ENCODE measurements around the gene B4GALNT4. TPM values are rescaled to one million over a fixed set of nuclear protein-coding genes. Genes with fewer than 3 reads are reported as not detected.
"Not testable (repeated sequence)": the region's sequence is repeated elsewhere in the genome, so short reads cannot be mapped to it uniquely, and the experiment has no call there.

Gene B4GALNT4
- total RNA-seq, 2 experiments from 2014 or later: 0.32 TPM; not detected in 1

DNA sequence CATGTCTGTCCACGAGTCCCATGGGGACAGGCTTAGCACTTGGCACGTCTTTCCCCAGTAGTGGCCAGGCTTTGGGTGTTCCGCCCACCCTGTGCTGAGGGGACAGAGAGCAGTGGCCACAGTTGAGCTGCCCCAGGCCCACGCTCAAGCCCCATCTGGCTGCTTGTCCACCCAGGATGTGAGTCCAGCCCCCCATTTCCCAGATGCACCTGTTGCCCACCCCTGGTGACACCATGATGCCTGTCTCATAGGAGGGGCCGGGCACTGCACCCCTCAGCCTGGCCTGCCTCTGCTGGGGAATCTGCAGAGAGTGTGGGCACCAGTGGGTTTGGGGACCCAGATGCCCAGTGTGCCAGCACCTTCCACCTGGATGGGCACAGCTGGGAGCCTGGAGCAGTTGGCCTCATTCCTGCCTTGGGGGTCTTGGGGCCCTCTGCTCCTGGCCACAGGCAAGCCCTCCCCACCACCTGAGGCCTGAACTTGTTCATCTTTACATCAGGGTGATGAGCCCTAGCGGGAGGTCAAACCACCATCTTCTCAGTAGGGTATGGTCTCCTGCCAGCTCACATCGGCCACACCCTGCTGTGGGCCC, 39.8 kb downstream of the B4GALNT4 start:
- DNase-seq (no peak), ATAC-seq (no peak)
- Mint-ChIP-seq H3K27ac (no peak overlapping the region), H3K27me3 (no peaks in the 10 kb centered on the region), H3K4me3 (no peak overlapping the region), H3K36me3 (no peaks in the 10 kb centered on the region), H3K4me1 (peaks cover 23% of the 10 kb centered on the region), H3K9me3 (ENCODE audit: low read depth) (no peaks in the 10 kb centered on the region)
- CTCF ChIA-PET: interaction anchor here (1.3 to 8.4 kb wide), 2 partner anchors 13 to 40 kb away, joined by 3 to 95 read pairs; partner anchors contain the start of gene PTDSS2

DNA sequence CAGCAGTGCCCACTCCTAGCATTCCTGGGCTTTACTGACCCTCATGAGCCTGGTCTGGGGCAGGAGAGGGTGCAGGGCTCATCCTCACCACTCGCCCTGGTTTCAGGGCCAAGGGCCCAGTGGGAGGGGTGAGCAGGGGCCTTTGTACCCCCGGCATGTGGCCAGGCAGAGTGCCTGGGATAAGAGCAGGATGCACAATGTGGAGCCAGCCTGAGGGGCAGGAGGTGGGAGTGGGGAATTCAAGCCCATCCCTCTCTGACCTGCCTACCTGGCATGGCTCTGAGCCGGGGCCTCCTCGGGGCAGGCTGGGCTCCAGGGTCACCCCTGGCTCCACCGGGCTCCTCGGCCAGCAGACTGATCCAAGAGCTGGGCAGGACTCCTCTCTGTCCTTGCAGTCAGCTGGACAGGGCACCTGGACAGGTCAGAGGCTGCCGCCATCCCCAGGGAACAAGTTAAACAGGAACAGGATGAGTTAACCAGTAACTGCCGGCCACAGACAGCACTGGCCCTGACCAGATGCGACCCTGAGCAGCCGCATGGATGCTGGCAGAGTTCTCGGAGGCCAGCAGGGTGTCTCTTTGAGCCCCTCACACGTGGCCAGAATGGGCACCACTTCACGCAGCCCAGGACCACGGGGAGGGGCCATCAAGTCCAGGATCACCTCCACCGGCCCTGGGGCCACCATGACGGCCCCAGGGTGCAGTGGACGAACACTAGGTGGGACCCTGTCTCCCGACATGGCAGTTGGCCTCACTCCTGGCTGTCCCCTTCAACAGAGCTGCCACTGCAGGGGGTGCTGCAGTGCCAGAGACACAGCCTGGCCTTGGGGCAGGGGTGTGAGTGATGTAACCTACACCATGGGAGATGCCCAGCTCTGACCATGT, 40.5 kb downstream of the B4GALNT4 start:
- Mint-ChIP-seq H3K9me3 (ENCODE audit: low read depth) (no peaks in the 10 kb centered on the region), H3K27ac (no peak overlapping the region), H3K27me3 (no peaks in the 10 kb centered on the region), H3K4me1 (peaks cover 29% of the 10 kb centered on the region), H3K4me3 (no peak overlapping the region), H3K36me3 (peaks cover 2% of the 10 kb centered on the region)
- CTCF ChIA-PET: interaction anchor here (1.3 to 8.4 kb wide), 2 partner anchors 13 to 39 kb away, joined by 3 to 95 read pairs; partner anchors contain the start of gene PTDSS2
- no peak for DNase-seq
- no peak for ATAC-seq

DNA sequence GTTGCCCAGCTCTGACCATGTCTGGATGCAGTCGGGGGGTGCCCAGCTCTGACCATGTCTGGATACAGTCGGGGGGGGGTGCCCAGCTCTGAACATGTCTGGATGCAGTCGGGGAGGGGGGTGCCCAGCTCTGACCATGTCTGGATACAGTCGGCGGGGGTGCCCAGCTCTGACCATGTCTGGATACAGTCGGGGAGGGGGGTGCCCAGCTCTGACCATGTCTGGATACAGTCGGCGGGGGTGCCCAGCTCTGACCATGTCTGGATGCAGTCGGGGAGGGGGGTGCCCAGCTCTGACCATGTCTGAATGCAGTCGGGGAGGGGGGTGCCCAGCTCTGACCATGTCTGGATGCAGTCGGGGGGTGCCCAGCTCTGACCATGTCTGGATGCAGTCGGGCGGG, 41.4 kb downstream of the B4GALNT4 start:
- CTCF ChIA-PET: interaction anchor here (8.4 kb wide), 1 partner anchor 38 kb away, joined by 95 read pairs; the partner anchor contains the start of gene PTDSS2
- not testable (repeated sequence) for H3K9me3 Mint-ChIP-seq (ENCODE audit: low read depth); H3K27ac Mint-ChIP-seq; H3K36me3 Mint-ChIP-seq; DNase-seq; H3K27me3 Mint-ChIP-seq; H3K4me3 Mint-ChIP-seq; ATAC-seq
- peaks cover 29% of the 10 kb centered on the region for H3K4me1 Mint-ChIP-seq

DNA sequence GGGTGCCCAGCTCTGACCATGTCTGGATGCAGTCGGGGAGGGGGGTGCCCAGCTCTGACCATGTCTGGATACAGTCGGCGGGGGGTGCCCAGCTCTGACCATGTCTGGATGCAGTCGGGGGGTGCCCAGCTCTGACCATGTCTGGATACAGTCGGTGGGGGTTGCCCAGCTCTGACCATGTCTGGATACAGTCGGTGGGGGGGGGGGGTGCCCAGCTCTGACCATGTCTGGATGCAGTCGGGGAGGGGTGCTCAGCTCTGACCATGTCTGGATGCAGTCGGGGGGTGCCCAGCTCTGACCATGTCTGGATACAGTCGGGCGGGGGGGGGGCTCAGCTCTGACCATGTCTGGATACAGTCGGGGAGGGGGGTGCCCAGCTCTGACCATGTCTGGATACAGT, 42.2 kb downstream of the B4GALNT4 start:
- not testable (repeated sequence) for H3K27me3 Mint-ChIP-seq; H3K27ac Mint-ChIP-seq; H3K9me3 Mint-ChIP-seq (ENCODE audit: low read depth); DNase-seq; H3K36me3 Mint-ChIP-seq; H3K4me3 Mint-ChIP-seq; ATAC-seq
- CTCF ChIA-PET: interaction anchor here (0.9 to 7.9 kb wide), 2 partner anchors 28 to 39 kb away, joined by 4 to 74 read pairs; partner anchors contain the start of gene PTDSS2
- H3K4me1 Mint-ChIP-seq: peaks cover 28% of the 10 kb centered on the region

DNA sequence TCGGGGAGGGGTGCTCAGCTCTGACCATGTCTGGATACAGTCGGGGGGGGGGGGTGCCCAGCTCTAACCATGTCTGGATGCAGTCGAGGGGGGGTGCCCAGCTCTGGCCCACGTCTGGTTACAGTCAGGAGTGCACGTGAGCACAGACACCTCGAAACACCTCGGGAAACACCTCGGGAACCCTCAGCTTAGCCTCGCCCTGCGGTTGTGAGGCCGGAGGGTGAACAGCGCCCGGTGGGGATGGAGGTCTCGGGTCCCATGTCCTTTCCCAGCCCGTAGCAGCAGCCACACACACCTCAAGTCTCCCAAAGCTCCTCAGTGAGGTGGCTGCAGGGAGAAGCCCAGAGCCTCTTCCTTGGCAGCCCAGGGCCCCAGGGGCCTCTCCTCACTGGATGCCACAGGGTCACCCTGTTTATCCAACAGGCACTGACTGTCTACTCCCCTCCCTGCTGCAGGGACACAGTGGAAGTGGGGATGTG, 43.4 kb downstream of the B4GALNT4 start:
- Mint-ChIP-seq H3K4me3 (peak overlapping the region; percentile 94), H3K9me3 (ENCODE audit: low read depth) (no peaks in the 10 kb centered on the region), H3K36me3 (peaks cover 2% of the 10 kb centered on the region), H3K27ac (no peak overlapping the region), H3K27me3 (no peaks in the 10 kb centered on the region), H3K4me1 (peaks cover 26% of the 10 kb centered on the region)
- CTCF ChIA-PET: interaction anchor here (7.9 kb wide), 1 partner anchor 38 kb away, joined by 74 read pairs; the partner anchor contains the start of gene PTDSS2
- DNase-seq (no peak), ATAC-seq (no peak)

DNA sequence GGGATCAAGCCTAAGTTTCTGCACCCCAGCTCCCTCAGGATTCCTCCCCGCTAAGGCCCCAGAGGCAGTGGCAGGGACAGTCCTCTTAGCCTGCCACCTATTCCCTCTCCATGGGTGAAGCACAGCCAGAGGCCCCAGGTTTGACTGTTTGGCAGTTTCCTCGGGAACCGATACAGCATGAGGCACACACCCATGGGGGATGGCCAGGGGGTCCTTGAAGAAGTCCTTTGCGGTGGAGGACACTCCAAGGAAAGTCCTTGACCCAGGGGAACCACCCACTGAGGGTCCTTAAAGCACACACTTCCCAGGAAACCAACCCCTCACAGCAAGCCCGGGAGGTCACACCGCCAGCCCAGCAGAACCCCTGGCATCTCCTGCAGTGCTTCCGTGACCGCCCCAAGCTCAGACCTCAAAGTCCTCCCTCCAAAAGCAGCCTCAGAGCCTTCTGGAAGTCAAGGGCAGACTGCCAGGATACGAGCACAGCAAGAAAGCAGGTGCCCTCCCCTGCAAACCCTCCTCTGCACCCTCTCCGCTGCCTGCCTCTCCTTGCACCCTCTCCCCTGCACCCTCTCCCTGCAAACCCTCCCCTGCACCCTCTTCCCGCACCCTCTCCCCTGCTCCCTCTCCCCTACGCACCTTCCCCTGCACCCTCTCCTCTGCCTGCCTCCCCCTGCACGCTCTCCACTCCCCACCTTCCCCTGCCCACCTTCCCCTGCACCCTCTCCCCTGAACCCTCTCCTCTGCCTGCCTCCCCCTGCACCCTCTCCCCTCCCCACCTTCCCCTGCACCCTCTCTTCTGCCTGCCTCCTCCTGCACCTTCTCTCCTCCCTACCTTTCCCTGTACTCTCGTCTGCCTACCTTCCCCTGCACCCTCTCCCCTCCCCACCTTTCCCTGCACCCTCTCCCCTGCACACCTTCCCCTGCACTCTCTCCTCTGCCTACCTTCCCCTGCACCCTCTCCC, 44.1 kb downstream of the B4GALNT4 start:
- H3K36me3 Mint-ChIP-seq: peaks cover 2% of the 10 kb centered on the region
- no peak for DNase-seq
- no peaks in the 10 kb centered on the region for H3K9me3 Mint-ChIP-seq (ENCODE audit: low read depth)
- no peak for ATAC-seq
- peaks cover 23% of the 10 kb centered on the region for H3K4me1 Mint-ChIP-seq
- peak overlapping the region; percentile 94 for H3K4me3 Mint-ChIP-seq
- no peaks in the 10 kb centered on the region for H3K27me3 Mint-ChIP-seq
- CTCF ChIA-PET: interaction anchor here (1.9 to 7.9 kb wide), 2 partner anchors 27 to 37 kb away, joined by 8 to 74 read pairs; partner anchors contain the start of genes ANO9 and PTDSS2
- H3K27ac Mint-ChIP-seq: peak overlapping the region; percentile 55

DNA sequence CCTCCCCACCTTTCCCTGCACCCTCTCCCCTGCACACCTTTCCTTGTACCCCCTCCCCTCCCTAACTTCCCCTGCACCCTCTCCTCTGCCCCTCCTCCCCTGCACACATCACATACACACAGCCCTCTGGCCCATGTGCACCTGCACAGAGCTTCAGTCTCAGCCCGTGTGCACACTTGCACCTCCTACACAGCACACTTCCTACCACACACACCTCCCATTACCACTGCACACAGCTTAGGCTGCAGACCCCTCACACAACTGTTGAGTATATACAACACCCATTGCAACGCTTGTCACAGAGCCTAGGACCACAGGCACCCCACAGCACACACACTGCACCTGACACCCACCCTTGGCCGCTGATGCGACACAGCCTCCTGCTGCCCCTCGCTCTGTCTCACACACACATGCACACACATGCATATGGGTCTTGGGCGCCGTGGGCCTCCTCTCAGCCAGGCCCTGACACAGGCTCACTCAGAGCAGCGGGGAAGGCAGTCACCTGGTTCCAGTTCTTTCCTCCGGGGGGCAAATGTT, 45.1 kb downstream of the B4GALNT4 start:
- no peaks in the 10 kb centered on the region for H3K9me3 Mint-ChIP-seq (ENCODE audit: low read depth)
- DNase-seq: no peak
- ATAC-seq: peak; percentile 32
- H3K4me3 Mint-ChIP-seq: peak overlapping the region; percentile 94
- no peaks in the 10 kb centered on the region for H3K27me3 Mint-ChIP-seq
- CTCF ChIA-PET: interaction anchor here (0.7 to 7.9 kb wide), 8 partner anchors 7 to 121 kb away, joined by 3 to 74 read pairs (median 6); partner anchors contain the start of genes ANO9, HRAS, IFITM2 and PTDSS2
- peaks cover 2% of the 10 kb centered on the region for H3K36me3 Mint-ChIP-seq
- H3K27ac Mint-ChIP-seq: peak overlapping the region; percentile 90
- peaks cover 19% of the 10 kb centered on the region for H3K4me1 Mint-ChIP-seq

DNA sequence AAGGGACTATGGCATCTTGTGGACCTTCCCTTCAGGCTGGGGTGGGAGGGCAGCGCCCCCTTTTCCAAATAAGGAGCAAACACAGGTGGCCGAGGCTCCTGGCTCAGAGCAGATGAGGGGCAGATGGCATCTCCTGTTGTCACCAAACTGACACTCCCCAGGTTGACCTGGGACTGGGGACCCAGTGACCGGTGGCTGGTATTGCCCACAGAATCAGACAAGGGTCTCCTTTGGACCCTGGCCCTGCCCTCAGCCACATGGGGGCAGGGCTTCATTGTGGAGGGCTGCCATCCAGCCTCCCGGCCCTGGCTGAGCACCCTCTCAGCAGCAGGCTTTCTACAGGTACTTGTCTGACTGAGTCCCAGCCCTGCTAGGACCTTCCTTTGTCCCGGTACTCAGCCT, 46.3 kb downstream of the B4GALNT4 start:
- ATAC-seq (peak; percentile 17), DNase-seq (no peak)
- Mint-ChIP-seq H3K27me3 (no peaks in the 10 kb centered on the region), H3K4me3 (peak overlapping the region; percentile 94), H3K27ac (peak overlapping the region; percentile 90), H3K9me3 (ENCODE audit: low read depth) (no peaks in the 10 kb centered on the region), H3K36me3 (peaks cover 2% of the 10 kb centered on the region), H3K4me1 (peaks cover 19% of the 10 kb centered on the region)
- CTCF ChIA-PET: interaction anchor here (1.0 to 7.9 kb wide), 6 partner anchors 9 to 103 kb away, joined by 4 to 74 read pairs (median 13); partner anchors contain the start of genes ANO9 and PTDSS2

DNA sequence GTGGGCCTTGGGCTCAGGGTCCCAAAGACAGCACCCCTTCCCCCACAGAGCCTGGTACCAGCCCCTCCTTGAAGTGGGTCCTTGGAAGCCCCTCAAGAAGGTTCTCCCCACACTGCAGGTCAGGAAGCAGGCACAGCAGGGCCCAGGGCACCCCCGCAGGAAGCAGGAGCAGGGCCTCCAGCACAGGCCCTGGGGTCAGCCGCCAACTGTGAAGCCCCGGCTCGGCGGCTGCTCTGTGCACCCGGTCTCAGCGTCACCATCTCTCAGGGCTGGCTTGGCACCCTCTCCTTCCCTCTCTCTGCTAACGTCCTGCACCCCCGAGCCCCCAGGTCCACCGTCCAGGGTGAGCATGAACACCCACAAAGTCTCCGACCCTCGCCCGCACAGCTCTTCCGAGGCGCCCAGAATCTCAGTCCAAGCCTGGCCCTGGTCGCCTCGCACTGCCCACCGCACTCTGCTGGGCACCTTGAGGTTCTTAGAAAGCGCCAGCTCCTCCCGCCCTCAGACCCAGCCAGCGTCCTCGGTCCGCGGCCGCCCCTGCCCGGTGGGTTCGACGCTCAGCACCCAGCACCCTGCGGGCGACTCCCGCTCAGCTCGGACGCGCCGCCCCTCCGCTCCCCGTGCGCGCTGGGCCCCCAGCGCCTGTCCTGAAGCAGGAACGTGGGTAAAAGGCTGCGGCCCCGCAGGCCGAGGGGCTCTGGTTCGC, 46.9 kb downstream of the B4GALNT4 start:
- H3K4me1 Mint-ChIP-seq: peaks cover 19% of the 10 kb centered on the region
- peak overlapping the region; percentile 90 for H3K27ac Mint-ChIP-seq
- H3K27me3 Mint-ChIP-seq: no peaks in the 10 kb centered on the region
- ATAC-seq: peak; percentile 8
- DNase-seq: no peak
- peaks cover 2% of the 10 kb centered on the region for H3K36me3 Mint-ChIP-seq
- CTCF ChIA-PET: interaction anchor here (1.1 to 7.9 kb wide), 6 partner anchors 9 to 102 kb away, joined by 4 to 74 read pairs (median 12); partner anchors contain the start of genes ANO9 and PTDSS2
- no peaks in the 10 kb centered on the region for H3K9me3 Mint-ChIP-seq (ENCODE audit: low read depth)
- peak overlapping the region; percentile 94 for H3K4me3 Mint-ChIP-seq

DNA sequence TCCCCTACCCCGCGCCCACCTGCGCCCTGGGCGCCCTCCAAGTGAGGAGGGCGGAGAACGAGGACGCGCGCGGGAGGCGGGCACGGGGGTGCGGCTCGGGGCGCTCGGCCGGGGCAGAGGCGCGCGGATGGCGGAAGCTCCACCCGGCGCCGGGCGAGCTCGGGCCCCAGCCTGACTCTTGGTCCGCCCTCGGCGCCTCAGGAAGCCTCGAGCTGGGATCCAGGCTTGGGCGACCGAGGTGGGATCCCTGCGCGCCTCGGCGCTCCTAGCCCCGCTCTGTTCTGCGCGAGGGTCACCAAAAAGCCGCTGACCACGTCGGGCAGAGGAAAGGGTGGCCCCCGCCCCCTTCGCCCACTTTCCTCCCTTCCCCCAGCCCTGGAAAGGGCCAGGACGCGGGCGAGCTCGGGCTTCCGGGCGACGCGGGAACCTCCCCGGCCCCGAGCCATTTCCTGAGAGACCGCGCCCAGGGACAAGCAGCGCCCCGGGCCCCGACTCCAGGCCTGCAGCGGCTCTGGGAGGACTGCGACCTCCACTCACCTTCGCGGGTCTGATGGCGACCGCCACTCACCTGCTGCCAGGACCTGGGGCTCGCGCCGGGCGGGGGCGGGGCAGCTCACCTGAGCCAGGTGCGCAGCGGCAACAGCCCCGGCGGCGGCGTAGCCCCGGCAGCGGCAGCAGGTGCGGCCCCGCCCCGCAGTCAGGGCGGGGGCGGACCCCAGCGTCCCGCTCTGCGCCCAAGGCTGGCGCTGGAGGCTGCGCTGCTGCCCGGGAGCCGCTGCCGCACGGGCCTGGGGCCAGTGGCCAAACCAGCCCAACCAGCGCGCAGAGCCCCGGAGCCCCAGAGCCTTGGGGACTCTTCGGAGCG, 47.7 kb downstream of the B4GALNT4 start:
- peak; percentile 73 for DNase-seq
- H3K4me1 Mint-ChIP-seq: peaks cover 19% of the 10 kb centered on the region
- CTCF ChIA-PET: interaction anchor here (1.1 to 7.9 kb wide), 6 partner anchors 10 to 102 kb away, joined by 4 to 74 read pairs (median 12); partner anchors contain the start of genes ANO9 and PTDSS2
- no peaks in the 10 kb centered on the region for H3K27me3 Mint-ChIP-seq
- no peaks in the 10 kb centered on the region for H3K9me3 Mint-ChIP-seq (ENCODE audit: low read depth)
- peak overlapping the region; percentile 94 for H3K4me3 Mint-ChIP-seq
- H3K27ac Mint-ChIP-seq: peak overlapping the region; percentile 90
- peaks cover 2% of the 10 kb centered on the region for H3K36me3 Mint-ChIP-seq
- ATAC-seq: peak; percentile 57
